ENCODE data around the gene PSEN1.

PSEN1 gene

GRCh38 chr14:73136387-73137225 lies at the start of gene PSEN1:
Gene PSEN1, plus strand, starts transcription at chr14:73136507. Its CDS starts 11,513 bp downstream, at chr14:73148020.
- DNase-seq (ENCODE audit: low read depth), result peak; percentile 97

GRCh38 chr14:73091044-73091443 lies 45.3 kb upstream of the PSEN1 start:
- no peak for DNase-seq (ENCODE audit: low read depth)

GRCh38 chr14:73097421-73097820 lies 38.9 kb upstream of the PSEN1 start:
- no peak for DNase-seq (ENCODE audit: low read depth)

- no peak for DNase-seq (ENCODE audit: low read depth)
Observed at GRCh38 chr14:73100334-73100733, 36.0 kb upstream of the PSEN1 start.

GRCh38 chr14:73102806-73103497 lies 33.4 kb upstream of the PSEN1 start:
- no peak for DNase-seq (ENCODE audit: low read depth)

GRCh38 chr14:73105050-73105449 lies 31.3 kb upstream of the PSEN1 start:
- no peak for DNase-seq (ENCODE audit: low read depth)

- no peak for DNase-seq (ENCODE audit: low read depth)
Observed at GRCh38 chr14:73105727-73106126, 30.6 kb upstream of the PSEN1 start.

GRCh38 chr14:73116079-73116665 lies 20.1 kb upstream of the PSEN1 start:
- DNase-seq (ENCODE audit: low read depth), result no peak

GRCh38 chr14:73124180-73124894 lies 12.0 kb upstream of the PSEN1 start:
- no peak for DNase-seq (ENCODE audit: low read depth)

- no peak for DNase-seq (ENCODE audit: low read depth)
Observed at GRCh38 chr14:73125169-73125588, 11.1 kb upstream of the PSEN1 start.

- no peak for DNase-seq (ENCODE audit: low read depth)
Observed at GRCh38 chr14:73125746-73126145, 10.6 kb upstream of the PSEN1 start.

- DNase-seq (ENCODE audit: low read depth), result no peak
Observed at GRCh38 chr14:73133795-73134194, 2.5 kb upstream of the PSEN1 start.

- no peak for DNase-seq (ENCODE audit: low read depth)
Observed at GRCh38 chr14:73136085-73136386, 271 bp upstream of the PSEN1 start.

- no peak for DNase-seq (ENCODE audit: low read depth)
Observed at GRCh38 chr14:73140811-73141323, 4.6 kb downstream of the PSEN1 start.

- DNase-seq (ENCODE audit: low read depth), result no peak
Observed at GRCh38 chr14:73142216-73142615, 5.9 kb downstream of the PSEN1 start.

- no peak for DNase-seq (ENCODE audit: low read depth)
Observed at GRCh38 chr14:73143003-73143402, 6.7 kb downstream of the PSEN1 start.

GRCh38 chr14:73143617-73144016 lies 7.3 kb downstream of the PSEN1 start:
- DNase-seq (ENCODE audit: low read depth), result no peak

GRCh38 chr14:73145371-73145770 lies 9.1 kb downstream of the PSEN1 start:
- no peak for DNase-seq (ENCODE audit: low read depth)

GRCh38 chr14:73146111-73146510 lies 9.8 kb downstream of the PSEN1 start:
- DNase-seq (ENCODE audit: low read depth), result no peak

GRCh38 chr14:73149753-73150152 lies 13.4 kb downstream of the PSEN1 start:
- no peak for DNase-seq (ENCODE audit: low read depth)

- DNase-seq (ENCODE audit: low read depth), result no peak
Observed at GRCh38 chr14:73153272-73153671, 17.0 kb downstream of the PSEN1 start.

GRCh38 chr14:73162251-73162650 lies 25.9 kb downstream of the PSEN1 start:
- no peak for DNase-seq (ENCODE audit: low read depth)
